ENCODE results near the gene ERGIC3. TPM values are rescaled to one million over a fixed set of nuclear protein-coding genes. Genes with fewer than 3 reads are reported as not detected.

ERGIC3 gene
- polyA plus RNA-seq, 1 of the 3 experiments (the other 2 are of a cell fraction): 661 TPM

GRCh38 chr20:35575958-35576357 is 34.1 kb downstream of the ERGIC3 start:
- Histone ChIP-seq H3K4me1 (ENCODE audit: control insufficient read depth in 1 of 2, insufficient read depth in 2 of 2, low read depth in 1 of 2, low read length in 1 of 2) (no peaks in the 10 kb centered on the region), H3K9me2 (no peaks in the 10 kb centered on the region), H2AFZ (ENCODE audit: low read depth) (no peak overlapping the region), H3K9ac (no peak overlapping the region), H3K4me2 (no peak overlapping the region), H3K36me3 (replicated peaks in 1 of 2; ENCODE audit: control insufficient read depth in 1 of 2, insufficient read depth in 2 of 2, low read length in 1 of 2) (no peaks in the 10 kb centered on the region), H4K20me1 (ENCODE audit: insufficient read depth) (no peaks in the 10 kb centered on the region), H3K27ac (ENCODE audit: low read depth in 2 of 2, low read length in 1 of 2) (no peak overlapping the region), H3K4me3 (ENCODE audit: low read depth in 2 of 2, low read length in 1 of 2) (no peak overlapping the region), H3F3A (replicated peaks; ENCODE audit: insufficient read depth) (no peaks in the 10 kb centered on the region), H3K27me3 (ENCODE audit: insufficient read depth) (no peaks in the 10 kb centered on the region), H3K79me2 (ENCODE audit: insufficient read depth) (no peaks in the 10 kb centered on the region), H3K9me3 (no peaks in the 10 kb centered on the region)
- ChIA-PET POLR2A (no interaction called here), CTCF (no interaction called here)
- WGBS (ENCODE audit: low lambda C conversion rate): 43% methylated on average over 4 of the region's 4 CpGs
- no peak for DNase-seq
- TF ChIP-seq RCOR1 (IDR thresholded peaks at IDR 0.05; ENCODE audit: low read length) (no peak), IRF3 (IDR thresholded peaks at IDR 0.05; ENCODE audit: low read depth, low read length) (no peak), TEAD4 (IDR thresholded peaks at IDR 0.05; ENCODE audit: borderline replicate concordance, insufficient read depth) (no peak), REST (IDR thresholded peaks at IDR 0.05; ENCODE audit: low read depth, low read length) (no peak), RFX5 (IDR thresholded peaks at IDR 0.05; ENCODE audit: low read length) (no peak), SIN3A (IDR thresholded peaks at IDR 0.05; ENCODE audit: borderline replicate concordance, low read depth, low read length) (no peak), MXI1 (IDR thresholded peaks at IDR 0.05; ENCODE audit: low read depth, low read length) (no peak), SMC3 (IDR thresholded peaks at IDR 0.05; ENCODE audit: low read depth, low read length) (no peak), GABPA (IDR thresholded peaks at IDR 0.05; ENCODE audit: low read depth) (no peak), EP300 (IDR thresholded peaks at IDR 0.05; ENCODE audit: borderline replicate concordance in 1 of 2, low read depth in 1 of 2, low read length in 1 of 2) (no peak), MEF2A (IDR thresholded peaks at IDR 0.05; ENCODE audit: borderline replicate concordance, low read depth) (no peak), TAF1 (IDR thresholded peaks at IDR 0.05; ENCODE audit: borderline replicate concordance, low read depth, low read length) (no peak), YY1 (IDR thresholded peaks at IDR 0.05; ENCODE audit: low read depth) (no peak), ELF1 (IDR thresholded peaks at IDR 0.05) (no peak)

- Histone ChIP-seq H3K9me2 (no peaks in the 10 kb centered on the region), H3K4me2 (no peak overlapping the region), H3K36me3 (replicated peaks in 1 of 2; ENCODE audit: control insufficient read depth in 1 of 2, insufficient read depth in 2 of 2, low read length in 1 of 2) (no peaks in the 10 kb centered on the region), H3K9ac (no peak overlapping the region), H3K4me3 (ENCODE audit: low read depth in 2 of 2, low read length in 1 of 2) (no peak overlapping the region), H4K20me1 (ENCODE audit: insufficient read depth) (no peaks in the 10 kb centered on the region), H3K4me1 (ENCODE audit: control insufficient read depth in 1 of 2, insufficient read depth in 2 of 2, low read depth in 1 of 2, low read length in 1 of 2) (no peaks in the 10 kb centered on the region), H3K27ac (ENCODE audit: low read depth in 2 of 2, low read length in 1 of 2) (no peak overlapping the region), H2AFZ (ENCODE audit: low read depth) (no peak overlapping the region), H3K27me3 (ENCODE audit: insufficient read depth) (no peaks in the 10 kb centered on the region), H3F3A (replicated peaks; ENCODE audit: insufficient read depth) (no peaks in the 10 kb centered on the region), H3K9me3 (no peaks in the 10 kb centered on the region; the same call in 1 of the 2 replicates), H3K79me2 (ENCODE audit: insufficient read depth) (no peaks in the 10 kb centered on the region)
- DNase-seq: no peak
- POLR2A ChIA-PET: no interaction called here
- WGBS (ENCODE audit: low lambda C conversion rate): 28% methylated on average over 3 of the region's 3 CpGs
- CTCF ChIA-PET: no interaction called here
- TF ChIP-seq SIN3A (IDR thresholded peaks at IDR 0.05; ENCODE audit: borderline replicate concordance, low read depth, low read length) (no peak), CHD2 (IDR thresholded peaks at IDR 0.05; ENCODE audit: low read length, partially characterized antibody) (no peak), MXI1 (IDR thresholded peaks at IDR 0.05; ENCODE audit: low read depth, low read length) (no peak), RAD21 (IDR thresholded peaks at IDR 0.05; ENCODE audit: low read length) (no peak), JUND (IDR thresholded peaks at IDR 0.05) (no peak), TCF12 (IDR thresholded peaks at IDR 0.05) (no peak), ZBTB33 (IDR thresholded peaks at IDR 0.05; ENCODE audit: borderline replicate concordance, low read depth) (no peak), GABPA (IDR thresholded peaks at IDR 0.05; ENCODE audit: low read depth) (no peak), EZH2phosphoT487 (IDR thresholded peaks at IDR 0.05; ENCODE audit: borderline replicate concordance, low read depth) (no peak), NFIC (IDR thresholded peaks at IDR 0.05; ENCODE audit: borderline replicate concordance) (no peak), IRF3 (IDR thresholded peaks at IDR 0.05; ENCODE audit: low read depth, low read length) (no peak)
Measured at GRCh38 chr20:35576816-35577215, 34.9 kb downstream of the ERGIC3 start.
